Activated B cell treated with CpG ODN at 0.5 μM for 24 hours (primary cell): Measurements from ENCODE around the gene KIF4A. TPM values are rescaled to one million over a fixed set of nuclear protein-coding genes. Genes with fewer than 3 reads are reported as not detected.
A peak's percentile ranks its signal among the peaks of the same experiment; 100 is the strongest.

ENCODE experiments used
- ATAC-seq: fragments of 200-7000 bp; cut with Tn5 transposase; one replicate; pipeline ENCODE4 v1.10.0; 2021; ENCODE audit warnings: low read depth, mild to moderate bottlenecking, moderate library complexity
- CTCF ChIA-PET: fragments of 350-600 bp; sonication (Branson Sonifier 250); formaldehyde crosslinking; loops from one replicate; lab custom pipeline; 2021; ENCODE audit warnings: antibody characterized with exemption; lab: Charles Lee
- POLR2A ChIA-PET: fragments of 350-600 bp; sonication (Branson Sonifier 250); formaldehyde crosslinking; loops from one replicate; lab custom pipeline; 2021; ENCODE audit warnings: antibody characterized with exemption; lab: Charles Lee
- DNase-seq: peaks from one replicate; pipeline ENCODE4 v3.0.0; 2022
- H3K27ac Mint-ChIP-seq: one replicate; pipeline ENCODE4 v1.8.0; 2020; ENCODE audit warnings: mixed read lengths
- H3K27me3 Mint-ChIP-seq: one replicate; pipeline ENCODE4 v1.8.0; 2021; ENCODE audit warnings: mixed read lengths
- H3K36me3 Mint-ChIP-seq: one replicate; pipeline ENCODE4 v1.8.0; 2021; ENCODE audit warnings: low read depth, mixed read lengths
- H3K4me1 Mint-ChIP-seq: one replicate; pipeline ENCODE4 v1.8.0; 2021; ENCODE audit warnings: mixed read lengths
- H3K4me3 Mint-ChIP-seq: one replicate; pipeline ENCODE4 v1.8.0; 2020; ENCODE audit warnings: mild to moderate bottlenecking, mixed read lengths
- H3K9me3 Mint-ChIP-seq: one replicate; pipeline ENCODE4 v1.8.0; 2020; ENCODE audit warnings: mixed read lengths
- intact Hi-C: fragments of 100-400 bp; cut with micrococcal nuclease; formaldehyde crosslinking; loops from one replicate; pipeline ENCODE4 v1.15.1; 2024
- total RNA-seq: library from RNA; stranded (reverse); gene quantifications from 2 replicates; pipeline ENCODE4 v1.2.3, GENCODE V29; 2022
- TF ChIP-seq, protein P1 (sequence below): fragments of 200-600 bp; IDR thresholded peaks from one replicate; pipeline ENCODE4 v1.8.0; 2022; ENCODE audit warnings: antibody characterized with exemption, mild to moderate bottlenecking

KIF4A gene
- total RNA-seq, 1 donor from 2014 or later: 0.49 TPM

DNA sequence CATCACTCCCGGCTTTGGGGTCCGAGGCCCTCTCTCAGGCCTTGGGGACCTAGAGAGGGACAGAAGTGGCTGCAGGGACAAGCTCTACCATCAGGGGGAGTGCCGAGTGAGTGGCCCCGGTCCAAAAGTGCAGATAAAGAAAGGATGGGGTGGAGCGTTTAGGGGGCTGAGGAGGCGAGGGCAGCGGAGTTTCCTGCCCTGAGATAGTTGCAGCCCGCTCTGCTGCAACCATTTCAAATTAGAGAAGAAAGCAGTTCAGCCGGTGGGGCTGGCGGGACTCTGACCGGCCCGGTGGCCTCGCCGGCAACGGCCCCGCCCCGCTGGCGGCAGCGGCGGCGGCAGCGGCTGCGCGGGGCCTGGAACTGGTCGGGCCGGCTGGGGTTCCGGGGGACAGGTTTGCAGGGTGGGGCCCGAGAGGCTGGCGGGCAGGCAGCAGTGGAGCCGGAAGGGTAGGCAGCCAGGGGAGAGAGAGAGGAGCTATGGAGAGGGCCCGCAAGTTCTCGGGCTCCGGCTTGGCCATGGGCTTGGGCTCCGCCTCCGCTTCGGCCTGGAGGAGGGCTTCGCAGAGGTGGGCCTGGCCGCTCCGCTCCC lies 162.3 kb downstream of the KIF4A start:
- Mint-ChIP-seq H3K27ac (peak overlapping the region; percentile 46), H3K4me1 (peaks cover 43% of the 10 kb centered on the region), H3K9me3 (no peaks in the 10 kb centered on the region), H3K4me3 (peak overlapping the region; percentile 87), H3K36me3 (no peaks in the 10 kb centered on the region), H3K27me3 (no peaks in the 10 kb centered on the region)
- CTCF ChIA-PET: no interaction called here
- TF ChIP-seq, protein P1, sequence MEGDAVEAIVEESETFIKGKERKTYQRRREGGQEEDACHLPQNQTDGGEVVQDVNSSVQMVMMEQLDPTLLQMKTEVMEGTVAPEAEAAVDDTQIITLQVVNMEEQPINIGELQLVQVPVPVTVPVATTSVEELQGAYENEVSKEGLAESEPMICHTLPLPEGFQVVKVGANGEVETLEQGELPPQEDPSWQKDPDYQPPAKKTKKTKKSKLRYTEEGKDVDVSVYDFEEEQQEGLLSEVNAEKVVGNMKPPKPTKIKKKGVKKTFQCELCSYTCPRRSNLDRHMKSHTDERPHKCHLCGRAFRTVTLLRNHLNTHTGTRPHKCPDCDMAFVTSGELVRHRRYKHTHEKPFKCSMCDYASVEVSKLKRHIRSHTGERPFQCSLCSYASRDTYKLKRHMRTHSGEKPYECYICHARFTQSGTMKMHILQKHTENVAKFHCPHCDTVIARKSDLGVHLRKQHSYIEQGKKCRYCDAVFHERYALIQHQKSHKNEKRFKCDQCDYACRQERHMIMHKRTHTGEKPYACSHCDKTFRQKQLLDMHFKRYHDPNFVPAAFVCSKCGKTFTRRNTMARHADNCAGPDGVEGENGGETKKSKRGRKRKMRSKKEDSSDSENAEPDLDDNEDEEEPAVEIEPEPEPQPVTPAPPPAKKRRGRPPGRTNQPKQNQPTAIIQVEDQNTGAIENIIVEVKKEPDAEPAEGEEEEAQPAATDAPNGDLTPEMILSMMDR: no peak
- POLR2A ChIA-PET: interaction anchor here (0.7 kb wide), 1 partner anchor 19 kb away, joined by 3 read pairs; no protein-coding TSS in a partner anchor
- DNase-seq (peak; percentile 37), ATAC-seq (peak; percentile 63)
- intact Hi-C loops: loop anchor here (1.0 to 10.0 kb wide), 6 partner anchors 18 to 1627 kb away; partner anchors contain the start of gene EFNB1

DNA sequence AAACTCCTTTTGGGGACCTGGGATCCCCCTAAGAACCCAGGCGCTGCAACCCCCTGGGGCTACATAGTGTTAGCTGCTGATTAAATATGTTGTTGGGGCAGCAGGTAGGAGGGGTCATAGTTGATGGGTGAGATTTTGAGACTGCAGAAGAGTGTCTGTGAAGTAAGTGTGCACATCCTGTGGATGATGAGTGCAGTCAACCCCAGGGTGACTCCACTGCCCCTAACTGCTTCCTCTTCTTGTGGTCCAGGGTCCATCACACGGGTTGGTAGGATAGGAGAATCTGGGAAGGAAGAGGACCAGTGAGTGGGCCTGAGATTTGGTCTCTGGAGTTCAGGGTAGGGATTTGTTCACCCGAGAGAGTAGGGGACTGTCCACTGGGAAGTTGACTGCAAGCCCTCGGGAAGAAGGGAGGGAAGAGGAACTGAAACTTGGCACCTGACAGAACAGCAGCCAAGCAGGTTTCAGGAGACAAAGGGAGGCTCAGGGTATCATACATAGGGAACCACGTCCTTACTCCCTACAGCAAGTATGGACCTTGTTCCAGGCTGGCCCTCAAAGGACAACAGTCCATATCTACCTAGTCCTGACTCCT lies 163.2 kb downstream of the KIF4A start:
- Mint-ChIP-seq H3K4me3 (peak overlapping the region; percentile 68), H3K27me3 (no peaks in the 10 kb centered on the region), H3K9me3 (no peaks in the 10 kb centered on the region), H3K4me1 (peaks cover 43% of the 10 kb centered on the region), H3K27ac (peak overlapping the region; percentile 35), H3K36me3 (no peaks in the 10 kb centered on the region)
- CTCF ChIA-PET: no interaction called here
- POLR2A ChIA-PET: no interaction called here
- TF ChIP-seq, protein P1: no peak
- DNase-seq: no peak
- intact Hi-C loops: loop anchor here (5.0 to 10.0 kb wide), 4 partner anchors 99 to 1628 kb away; partner anchors contain the start of gene EFNB1
- no peak for ATAC-seq

DNA sequence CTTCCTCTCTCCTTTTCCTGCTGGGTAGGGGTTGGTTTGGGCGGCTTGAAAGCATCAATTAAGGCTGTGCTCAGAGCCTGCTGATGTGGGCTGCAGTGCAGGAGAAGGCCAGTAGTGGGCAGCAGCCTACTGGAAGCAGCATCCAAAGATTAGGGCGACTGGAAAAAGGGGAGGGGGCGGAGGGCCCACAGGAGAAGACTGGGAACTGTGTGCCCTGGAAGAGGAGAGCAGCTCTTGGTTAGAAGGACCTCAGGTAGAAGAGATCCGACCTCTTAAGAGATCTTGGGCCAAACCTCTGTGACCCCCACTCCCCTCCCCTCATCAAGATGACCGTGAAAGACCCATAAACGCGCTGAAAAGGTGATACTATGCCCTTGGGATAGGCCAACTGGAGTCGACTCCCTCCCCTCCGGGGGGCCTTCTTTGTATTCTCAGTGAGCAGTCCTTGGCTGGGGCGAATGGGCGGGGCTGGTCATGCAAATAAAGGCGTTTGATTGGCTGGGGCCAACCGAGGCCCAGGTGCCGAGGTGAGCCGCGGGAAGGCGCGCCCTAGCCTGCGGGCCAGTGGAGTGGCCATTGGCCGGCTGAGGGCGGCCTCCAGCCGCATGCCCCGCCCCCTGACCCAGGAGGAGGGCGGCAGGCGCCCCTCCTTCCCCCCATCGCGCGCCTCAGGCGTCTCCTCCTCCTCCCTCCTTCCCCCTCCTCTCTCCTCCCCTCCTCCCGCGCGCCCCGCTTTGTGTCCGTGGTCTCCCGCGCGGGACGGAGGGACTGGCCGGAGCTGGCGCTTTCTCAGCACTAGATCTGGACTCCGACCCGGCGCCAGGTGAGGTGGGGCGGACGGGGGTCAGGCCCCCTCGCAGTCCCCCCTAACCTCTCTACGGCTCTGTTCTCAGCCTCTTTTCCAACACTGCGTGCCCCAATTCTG lies 164.8 kb downstream of the KIF4A start:
- Mint-ChIP-seq H3K27ac (peak overlapping the region; percentile 46), H3K4me1 (peaks cover 43% of the 10 kb centered on the region), H3K4me3 (peak overlapping the region; percentile 78), H3K36me3 (no peaks in the 10 kb centered on the region), H3K9me3 (no peaks in the 10 kb centered on the region), H3K27me3 (no peaks in the 10 kb centered on the region)
- DNase-seq: peak; percentile 39
- TF ChIP-seq, protein P1: no peak
- ATAC-seq: peak; percentile 55
- CTCF ChIA-PET: interaction anchor here (1.5 kb wide), 1 partner anchor 20 kb away, joined by 3 read pairs; no protein-coding TSS in a partner anchor
- POLR2A ChIA-PET: interaction anchor here (0.7 kb wide), 1 partner anchor 21 kb away, joined by 16 read pairs; no protein-coding TSS in a partner anchor
- intact Hi-C loops: loop anchor here (5.0 to 10.0 kb wide), 4 partner anchors 98 to 1630 kb away; partner anchors contain the start of gene EFNB1

DNA sequence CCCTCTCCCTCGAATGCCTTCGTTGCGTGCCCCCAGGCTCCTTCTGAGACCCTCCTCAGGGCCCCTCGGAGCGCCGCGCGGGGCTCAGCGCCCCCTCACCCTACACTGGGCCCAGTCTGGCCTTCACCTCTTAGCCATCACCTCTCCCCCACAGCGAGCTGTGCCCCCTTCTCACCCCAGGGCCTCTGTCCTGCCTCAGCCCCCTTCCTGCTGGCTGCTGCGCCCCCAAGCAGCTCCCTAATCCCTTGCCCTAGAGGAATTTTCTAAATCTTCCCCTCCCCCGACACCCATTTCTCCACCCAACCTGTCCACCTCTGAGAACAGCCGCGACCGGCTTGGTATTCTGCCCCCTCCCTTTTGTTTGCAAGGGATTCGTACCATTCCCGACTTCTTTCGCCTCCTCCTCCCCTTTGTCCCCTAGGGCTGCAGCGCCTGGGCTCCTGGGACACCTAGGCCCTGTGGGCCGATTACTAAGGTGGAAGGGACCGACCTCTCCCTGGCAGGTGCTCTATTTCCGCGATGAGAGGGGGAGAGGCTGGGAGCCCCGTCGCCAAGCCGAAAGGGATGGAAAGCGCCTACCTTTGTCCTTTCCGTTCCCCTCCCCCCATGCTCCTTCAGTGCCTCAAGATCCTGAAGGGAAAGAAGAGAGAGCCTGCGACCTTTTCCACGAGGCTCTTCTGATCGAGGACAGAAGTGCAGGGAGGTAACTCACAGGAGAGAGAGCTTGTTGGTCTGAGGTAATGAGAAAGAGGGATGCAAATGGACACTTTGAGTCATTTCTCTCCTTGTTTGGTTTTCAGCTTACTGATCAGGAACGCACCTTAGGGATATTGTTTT lies 165.7 kb downstream of the KIF4A start:
- no peak for ATAC-seq
- ChIA-PET CTCF (interaction anchor here (1.5 kb wide), 1 partner anchor 21 kb away, joined by 3 read pairs; no protein-coding TSS in a partner anchor), POLR2A (interaction anchor here (0.7 kb wide), 1 partner anchor 22 kb away, joined by 16 read pairs; no protein-coding TSS in a partner anchor)
- Mint-ChIP-seq H3K36me3 (peaks cover 2% of the 10 kb centered on the region), H3K27me3 (no peaks in the 10 kb centered on the region), H3K27ac (no peak overlapping the region), H3K4me3 (peak overlapping the region; percentile 78), H3K9me3 (no peaks in the 10 kb centered on the region), H3K4me1 (peaks cover 43% of the 10 kb centered on the region)
- TF ChIP-seq, protein P1: no peak
- DNase-seq: no peak
- intact Hi-C loops: loop anchor here (10.0 kb wide), 1 partner anchor 1631 kb away; the partner anchor contains the start of gene EFNB1
